SU-DHL-6 (cell line): ENCODE results near the gene KLF16.

ENCODE experiments used
- H2AFZ ChIP-seq: fragments of 200-600 bp; sonication (generic); 2 replicates; pipeline ENCODE4 v1.6.1; 2014; ENCODE audit warnings: low read depth, mild to moderate bottlenecking, moderate library complexity, mixed read lengths, antibody characterized with exemption, low read length; ENCODE audit not compliant: severe bottlenecking
- H3F3A ChIP-seq: fragments of 200-600 bp; shearing (Covaris generic); 2 replicates; pipeline ENCODE4 v1.6.0; 2016; ENCODE audit warnings: antibody characterized with exemption, mild to moderate bottlenecking; ENCODE audit not compliant: insufficient read depth
- H3K27ac ChIP-seq: fragments of 200-600 bp; sonication (generic); 2 replicates; pipeline ENCODE4 v1.5.1; 2016; ENCODE audit warnings: low read depth, mild to moderate bottlenecking, low read length, moderate library complexity, mixed read lengths
- H3K27me3 ChIP-seq: fragments of 200-600 bp; sonication (generic), shearing (Covaris generic); 2 replicates; pipeline ENCODE4 v1.6.0; 2014; ENCODE audit warnings: mild to moderate bottlenecking, low read length
- H3K36me3 ChIP-seq: fragments of 200-600 bp; sonication (generic); 2 replicates; pipeline ENCODE4 v1.6.1; 2014; ENCODE audit warnings: mild to moderate bottlenecking, low read length, mixed read lengths
- H3K4me2 ChIP-seq: fragments of 300-600, 200-600 bp; shearing (Covaris generic), sonication (generic); 2 replicates; pipeline ENCODE4 v1.6.0; 2014; ENCODE audit warnings: low read length, low read depth, mild to moderate bottlenecking; ENCODE audit not compliant: poor library complexity, severe bottlenecking
- H3K4me3 ChIP-seq: fragments of 200-600 bp; sonication (generic); 2 replicates; pipeline ENCODE4 v1.5.1; 2014; ENCODE audit warnings: antibody characterized with exemption, low read length, mild to moderate bottlenecking, mixed read lengths; ENCODE audit not compliant: insufficient read depth, poor library complexity, severe bottlenecking
- H3K79me2 ChIP-seq: fragments of 200-600 bp; sonication (generic); 2 replicates; pipeline ENCODE4 v1.6.1; 2014; ENCODE audit warnings: mild to moderate bottlenecking, low read length, moderate library complexity; ENCODE audit not compliant: insufficient read depth
- H3K9ac ChIP-seq: fragments of 200-600 bp; sonication (generic); 2 replicates; pipeline ENCODE4 v1.7.0; 2014; ENCODE audit warnings: mild to moderate bottlenecking, low read length
- H3K9me2 ChIP-seq: fragments of 200-600 bp; sonication (generic); replicated peaks from 2 replicates; pipeline ENCODE4 v1.6.1; 2014; ENCODE audit warnings: low read length; ENCODE audit not compliant: insufficient read depth
- H3K9me3 ChIP-seq: fragments of 200-600 bp; sonication (generic); 2 replicates; pipeline ENCODE4 v1.6.1; 2014; ENCODE audit warnings: low read length, mixed read lengths; ENCODE audit not compliant: insufficient read depth
- H4K20me1 ChIP-seq: fragments of 200-600 bp; sonication (generic); 2 replicates; pipeline ENCODE4 v1.6.1; 2014; ENCODE audit warnings: low read depth, mild to moderate bottlenecking, antibody characterized with exemption, low read length, moderate library complexity, mixed read lengths
- CTCF ChIP-seq: fragments of 200-600 bp; sonication (generic); IDR thresholded peaks from one replicate; pipeline ENCODE4 v1.5.1; 2017; ENCODE audit warnings: antibody characterized with exemption, mild to moderate bottlenecking, low read length, moderate library complexity; ENCODE audit not compliant: insufficient read depth, poor library complexity, severe bottlenecking
- EZH2phosphoT487 ChIP-seq: fragments of 200-600 bp; sonication (generic), shearing (Covaris generic); conservative IDR thresholded peaks from 2 replicates; pipeline ENCODE4 v1.6.1; 2018; ENCODE audit warnings: mild to moderate bottlenecking, antibody characterized with exemption, low read length, moderate library complexity, mixed read lengths

Gene KLF16

GRCh38 chr19:1829958-1830357 is 33.4 kb downstream of the KLF16 start:
- H3K9me3 ChIP-seq, result no peaks in the 10 kb centered on the region
- no peaks in the 10 kb centered on the region for H3K9me2 ChIP-seq
- no peaks in the 10 kb centered on the region; the same call in 1 of the 2 replicates for H4K20me1 ChIP-seq
- H3K9ac ChIP-seq, result no peak overlapping the region
- no peak overlapping the region for H2AFZ ChIP-seq
- peaks cover 21% of the 10 kb centered on the region for H3K79me2 ChIP-seq
- H3K4me3 ChIP-seq, result no peak overlapping the region
- no peaks in the 10 kb centered on the region for H3K27me3 ChIP-seq
- TF ChIP-seq EZH2phosphoT487 (no peak), CTCF (no peak)
- H3K36me3 ChIP-seq, result no peaks in the 10 kb centered on the region
- no peaks in the 10 kb centered on the region for H3F3A ChIP-seq
- H3K4me2 ChIP-seq, result no peak overlapping the region
- no peak overlapping the region for H3K27ac ChIP-seq

GRCh38 chr19:1828279-1829238 is 34.8 kb downstream of the KLF16 start:
- no peak for TF ChIP-seq EZH2phosphoT487
- Histone ChIP-seq H3K27me3 (no peaks in the 10 kb centered on the region), H3K79me2 (peaks cover 8% of the 10 kb centered on the region), H3K4me3 (no peak overlapping the region), H3K9ac (no peak overlapping the region), H3K9me3 (no peaks in the 10 kb centered on the region), H3K27ac (no peak overlapping the region), H4K20me1 (no peaks in the 10 kb centered on the region; the same call in 1 of the 2 replicates), H3K4me2 (no peak overlapping the region), H3K36me3 (0 out of 2 replicates have a peak, but pooled peaks cover 4% of the 10 kb centered on the region), H2AFZ (no peak overlapping the region), H3K9me2 (no peaks in the 10 kb centered on the region), H3F3A (no peaks in the 10 kb centered on the region)

- H3K9ac ChIP-seq, result no peak overlapping the region
- no peak overlapping the region for H2AFZ ChIP-seq
- H3K4me2 ChIP-seq, result no peak overlapping the region
- H3K36me3 ChIP-seq, result 0 out of 2 replicates have a peak, but pooled peaks cover 4% of the 10 kb centered on the region
- no peaks in the 10 kb centered on the region for H3F3A ChIP-seq
- no peaks in the 10 kb centered on the region; the same call in 1 of the 2 replicates for H4K20me1 ChIP-seq
- H3K27ac ChIP-seq, result no peak overlapping the region
- H3K79me2 ChIP-seq, result no peaks in the 10 kb centered on the region
- no peak overlapping the region for H3K4me3 ChIP-seq
- H3K9me3 ChIP-seq, result no peaks in the 10 kb centered on the region
- no peaks in the 10 kb centered on the region for H3K9me2 ChIP-seq
- TF ChIP-seq EZH2phosphoT487 (no peak), CTCF (no peak)
- H3K27me3 ChIP-seq, result no peaks in the 10 kb centered on the region
These were observed 35.7 kb downstream of the KLF16 start for GRCh38 chr19:1827566-1828278.
